Loucy (cell line): ENCODE data around the gene TFEB.

ENCODE experiments used
- H2AFZ ChIP-seq: fragments of 200-600 bp; sonication (generic); 2 replicates; pipeline ENCODE4 v1.6.0; 2016; ENCODE audit warnings: antibody characterized with exemption, mild to moderate bottlenecking, low read length, moderate library complexity
- H3F3A ChIP-seq: fragments of 200-600 bp; 2 replicates; pipeline ENCODE4 v1.6.0; 2016; ENCODE audit warnings: antibody characterized with exemption, low read depth, mild to moderate bottlenecking
- H3K27me3 ChIP-seq: fragments of 200-600 bp; sonication (generic); 2 replicates; pipeline ENCODE4 v1.6.1; 2014; ENCODE audit warnings: low read length, mild to moderate bottlenecking; ENCODE audit not compliant: insufficient read depth, poor library complexity, severe bottlenecking
- H3K36me3 ChIP-seq: fragments of 200-600 bp; sonication (generic); 2 replicates; pipeline ENCODE4 v1.6.1; 2016; ENCODE audit warnings: low read length; ENCODE audit not compliant: insufficient read depth
- H3K4me1 ChIP-seq: fragments of 200-600 bp; sonication (generic); 2 replicates; pipeline ENCODE4 v1.5.1; 2014; ENCODE audit warnings: low read length, mild to moderate bottlenecking; ENCODE audit not compliant: insufficient read depth, poor library complexity, severe bottlenecking
- H3K4me2 ChIP-seq: fragments of 200-600 bp; sonication (generic); 2 replicates; pipeline ENCODE4 v1.6.0; 2014; ENCODE audit warnings: antibody characterized with exemption, low read length, low read depth, mild to moderate bottlenecking; ENCODE audit not compliant: poor library complexity, severe bottlenecking
- H3K4me3 ChIP-seq: fragments of 200-600 bp; sonication (generic); 2 replicates; pipeline ENCODE4 v1.5.1; 2014; ENCODE audit warnings: low read length, mild to moderate bottlenecking, mixed read lengths; ENCODE audit not compliant: poor library complexity, severe bottlenecking
- H3K79me2 ChIP-seq: fragments of 200-600 bp; sonication (generic); 2 replicates; pipeline ENCODE4 v1.6.1; 2014; ENCODE audit warnings: low read length; ENCODE audit not compliant: insufficient read depth
- H3K9ac ChIP-seq: fragments of 200-600 bp; sonication (generic); 2 replicates; pipeline ENCODE4 v1.6.0; 2014; ENCODE audit warnings: mild to moderate bottlenecking, low read depth, low read length, moderate library complexity; ENCODE audit not compliant: poor library complexity, severe bottlenecking
- H3K9me2 ChIP-seq: fragments of 200-600 bp; sonication (generic); replicated peaks from 2 replicates; pipeline ENCODE4 v1.6.1; 2016; ENCODE audit warnings: low read depth, low read length, mixed read lengths
- H3K9me3 ChIP-seq: fragments of 200-600 bp; sonication (generic); 2 replicates; pipeline ENCODE4 v1.6.1; 2014; ENCODE audit warnings: mild to moderate bottlenecking, antibody characterized with exemption, low read length, low read depth; ENCODE audit not compliant: insufficient read depth
- H4K20me1 ChIP-seq: fragments of 200-600 bp; sonication (generic); 2 replicates; pipeline ENCODE4 v1.6.0; 2014; ENCODE audit warnings: antibody characterized with exemption, low read length, mild to moderate bottlenecking; ENCODE audit not compliant: insufficient read depth, poor library complexity, severe bottlenecking
- EZH2phosphoT487 ChIP-seq: fragments of 200-600 bp; IDR thresholded peaks from 2 replicates; pipeline ENCODE4 v1.6.1; 2018; ENCODE audit warnings: antibody characterized with exemption, mild to moderate bottlenecking, moderate library complexity, borderline replicate concordance
- TF ChIP-seq, protein P1 (sequence below): fragments of 200-600 bp; sonication (generic); conservative IDR thresholded peaks from 2 replicates; pipeline ENCODE4 v1.5.1; 2014; ENCODE audit warnings: mild to moderate bottlenecking, antibody characterized with exemption, low read length

Gene TFEB

DNA sequence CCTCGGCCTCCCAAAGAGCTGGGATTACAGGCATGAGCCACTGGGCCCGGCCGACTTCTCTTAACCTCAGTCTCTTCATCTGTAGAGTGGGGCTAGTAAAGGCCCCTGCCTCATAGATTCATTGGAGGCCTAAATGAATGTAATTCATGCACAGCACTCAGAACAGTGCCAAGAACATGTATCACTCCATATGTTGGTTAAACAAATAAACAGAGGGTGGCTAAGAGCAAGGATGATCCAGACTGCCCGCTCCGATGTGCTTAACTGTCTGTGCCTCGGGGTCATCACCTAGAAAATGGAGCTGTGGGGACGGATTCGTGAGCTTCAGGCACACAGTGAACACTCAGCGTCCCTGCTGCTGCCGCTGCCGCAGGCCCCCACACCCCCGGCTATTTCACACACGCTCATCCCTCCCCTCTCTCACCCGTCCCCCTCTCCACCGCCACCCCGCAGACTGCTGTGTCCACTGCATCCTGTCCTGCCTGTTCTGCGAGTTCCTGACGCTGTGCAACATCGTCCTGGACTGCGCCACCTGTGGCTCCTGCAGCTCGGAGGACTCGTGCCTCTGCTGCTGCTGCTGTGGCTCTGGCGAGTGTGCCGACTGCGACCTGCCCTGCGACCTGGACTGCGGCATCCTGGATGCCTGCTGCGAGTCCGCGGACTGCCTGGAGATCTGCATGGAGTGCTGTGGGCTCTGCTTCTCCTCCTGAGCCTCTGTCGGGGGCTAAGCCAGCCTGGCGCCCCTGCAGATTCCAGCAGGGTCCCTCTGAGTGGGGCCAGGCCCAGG is 82.3 kb downstream of the TFEB start:
- Histone ChIP-seq H3K9me2 (no peaks in the 10 kb centered on the region), H3K79me2 (peaks cover 3% of the 10 kb centered on the region; the same call in 1 of the 2 replicates), H2AFZ (no peak overlapping the region), H3K9ac (no peak overlapping the region), H3K9me3 (no peaks in the 10 kb centered on the region), H3K4me1 (peaks cover 10% of the 10 kb centered on the region), H4K20me1 (no peaks in the 10 kb centered on the region), H3K27me3 (no peaks in the 10 kb centered on the region), H3K4me2 (no peak overlapping the region), H3K4me3 (no peak overlapping the region), H3F3A (no peaks in the 10 kb centered on the region), H3K36me3 (peaks cover 45% of the 10 kb centered on the region; the same call in 1 of the 2 replicates)
- no peak for TF ChIP-seq EZH2phosphoT487
- TF ChIP-seq, protein P1, sequence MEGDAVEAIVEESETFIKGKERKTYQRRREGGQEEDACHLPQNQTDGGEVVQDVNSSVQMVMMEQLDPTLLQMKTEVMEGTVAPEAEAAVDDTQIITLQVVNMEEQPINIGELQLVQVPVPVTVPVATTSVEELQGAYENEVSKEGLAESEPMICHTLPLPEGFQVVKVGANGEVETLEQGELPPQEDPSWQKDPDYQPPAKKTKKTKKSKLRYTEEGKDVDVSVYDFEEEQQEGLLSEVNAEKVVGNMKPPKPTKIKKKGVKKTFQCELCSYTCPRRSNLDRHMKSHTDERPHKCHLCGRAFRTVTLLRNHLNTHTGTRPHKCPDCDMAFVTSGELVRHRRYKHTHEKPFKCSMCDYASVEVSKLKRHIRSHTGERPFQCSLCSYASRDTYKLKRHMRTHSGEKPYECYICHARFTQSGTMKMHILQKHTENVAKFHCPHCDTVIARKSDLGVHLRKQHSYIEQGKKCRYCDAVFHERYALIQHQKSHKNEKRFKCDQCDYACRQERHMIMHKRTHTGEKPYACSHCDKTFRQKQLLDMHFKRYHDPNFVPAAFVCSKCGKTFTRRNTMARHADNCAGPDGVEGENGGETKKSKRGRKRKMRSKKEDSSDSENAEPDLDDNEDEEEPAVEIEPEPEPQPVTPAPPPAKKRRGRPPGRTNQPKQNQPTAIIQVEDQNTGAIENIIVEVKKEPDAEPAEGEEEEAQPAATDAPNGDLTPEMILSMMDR, result no peak

DNA sequence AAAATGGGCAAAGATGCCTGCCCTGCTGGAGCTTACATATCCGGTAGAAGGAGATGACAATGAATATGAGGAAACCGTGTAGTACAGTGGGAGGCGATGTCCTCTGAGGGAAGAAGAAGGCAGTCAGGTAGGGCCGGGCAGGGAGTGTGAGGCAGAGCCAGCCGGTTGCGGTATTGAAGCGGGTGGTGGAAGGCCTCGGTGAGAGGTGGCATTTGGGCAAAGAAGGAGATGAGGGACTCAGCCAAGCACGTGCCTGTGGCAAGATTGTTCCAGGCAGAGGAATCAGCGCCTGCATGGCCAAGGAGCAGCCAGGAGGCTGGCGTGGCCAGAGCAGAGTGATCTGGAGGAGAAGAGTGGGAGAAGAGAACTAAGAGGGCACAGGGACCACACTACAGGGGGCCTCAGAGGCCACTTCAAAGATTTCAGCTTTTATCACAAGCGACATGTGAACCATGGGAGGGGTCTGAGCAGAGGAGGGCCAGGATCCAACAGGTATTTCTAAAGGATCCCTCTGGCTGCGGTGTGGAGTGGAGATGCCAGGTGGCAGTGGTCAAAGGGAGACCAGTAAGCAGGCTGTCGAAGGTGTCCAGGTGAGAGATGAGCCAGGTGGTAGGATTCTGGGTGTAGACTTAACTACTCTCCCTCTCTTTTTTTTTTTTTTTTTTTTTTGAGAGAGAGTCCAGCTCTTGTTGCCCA is 83.3 kb downstream of the TFEB start:
- Histone ChIP-seq H2AFZ (no peak overlapping the region), H3K27me3 (no peaks in the 10 kb centered on the region), H3K79me2 (peaks cover 3% of the 10 kb centered on the region; the same call in 1 of the 2 replicates), H3K4me2 (no peak overlapping the region), H3K9ac (no peak overlapping the region), H3K4me1 (peaks cover 10% of the 10 kb centered on the region), H3F3A (no peaks in the 10 kb centered on the region), H4K20me1 (no peaks in the 10 kb centered on the region), H3K36me3 (peaks cover 47% of the 10 kb centered on the region; the same call in 1 of the 2 replicates), H3K9me3 (no peaks in the 10 kb centered on the region), H3K9me2 (no peaks in the 10 kb centered on the region), H3K4me3 (no peak overlapping the region)
- no peak for TF ChIP-seq EZH2phosphoT487
- TF ChIP-seq, protein P1, result no peak

DNA sequence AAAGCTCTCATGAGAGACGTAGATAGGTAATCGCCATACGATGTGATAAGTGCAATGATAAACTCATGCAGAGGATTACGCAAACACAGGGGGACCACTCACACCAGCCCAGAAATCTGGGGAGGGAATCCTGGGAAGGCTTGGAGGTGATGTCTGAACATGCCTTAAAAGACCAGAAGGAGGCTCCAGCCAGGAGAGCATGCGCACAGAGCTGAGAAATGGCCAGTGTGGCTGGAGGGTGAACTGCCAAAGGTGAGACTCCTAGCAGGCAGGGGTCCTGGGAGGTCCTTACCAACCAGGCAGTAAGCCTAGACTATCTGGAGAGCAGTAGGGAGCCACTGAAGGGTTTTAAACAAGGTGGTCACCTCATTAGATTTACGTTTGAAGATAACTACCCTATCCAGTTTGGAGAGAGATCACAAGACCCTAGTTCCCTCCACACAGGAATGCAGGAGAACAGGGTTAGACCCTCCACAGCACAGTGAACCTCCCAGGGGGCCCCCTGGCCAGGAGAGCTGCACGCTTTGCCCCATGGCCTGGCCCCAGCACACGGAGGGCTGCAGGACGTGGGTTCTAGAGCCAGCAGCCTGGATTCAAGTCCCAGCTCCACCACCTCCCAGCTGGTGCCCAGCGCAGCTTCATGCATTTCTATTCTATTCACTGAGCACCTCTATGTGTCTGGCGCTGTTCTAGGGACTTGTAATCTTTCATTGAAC is 84.0 kb downstream of the TFEB start:
- H3K9ac ChIP-seq, result no peak overlapping the region
- no peak overlapping the region for H3K4me2 ChIP-seq
- H3F3A ChIP-seq, result no peaks in the 10 kb centered on the region
- H3K4me3 ChIP-seq, result no peak overlapping the region
- TF ChIP-seq, protein P1, result no peak
- TF ChIP-seq EZH2phosphoT487, result no peak
- peaks cover 8% of the 10 kb centered on the region; the same call in 1 of the 2 replicates for H3K79me2 ChIP-seq
- no peak overlapping the region for H2AFZ ChIP-seq
- peaks cover 3% of the 10 kb centered on the region for H4K20me1 ChIP-seq
- H3K9me2 ChIP-seq, result no peaks in the 10 kb centered on the region
- peaks cover 55% of the 10 kb centered on the region; the same call in 1 of the 2 replicates for H3K36me3 ChIP-seq
- H3K27me3 ChIP-seq, result no peaks in the 10 kb centered on the region
- peaks cover 10% of the 10 kb centered on the region for H3K4me1 ChIP-seq
- no peaks in the 10 kb centered on the region for H3K9me3 ChIP-seq
